Astrocyte (in vitro differentiated cells and primary cell): ENCODE results near the gene MAGI1.

ENCODE experiments used
- CTCF ChIP-seq: IDR thresholded peaks from 2 replicates; pipeline ENCODE4 v1.5.1; 2011; ENCODE audit warnings: low read depth, mild to moderate bottlenecking, inconsistent platforms, low read length, moderate library complexity; ENCODE audit not compliant: insufficient read depth
- EZH2 ChIP-seq: IDR thresholded peaks from 2 replicates; pipeline ENCODE4 v1.6.1; 2012; ENCODE audit warnings: mild to moderate bottlenecking, low read length, inconsistent platforms; ENCODE audit not compliant: insufficient read depth

GRCh38 chr3:65667963-65668362, 370.8 kb downstream of the MAGI1 start:
- TF ChIP-seq CTCF (no peak), EZH2 (no peak)
